Duodenal mucosa (tissue), 2 donors: ENCODE results near the gene CHRDL1.
"Not testable (repeated sequence)": the region's sequence is repeated elsewhere in the genome, so short reads cannot be mapped to it uniquely, and the experiment has no call there.

Experiments used
- H3K27ac ChIP-seq: one replicate; pipeline ENCODE4 v1.7.0; 2013; ENCODE audit warnings: low read depth, low read length
- H3K27me3 ChIP-seq, 2 donors: one replicate each; pipeline ENCODE4 v1.7.0; 2013; ENCODE audit warnings: low read length in 2 of 2, control low read depth in 1 of 2; ENCODE audit not compliant: insufficient read depth in 2 of 2, control insufficient read depth in 1 of 2
- H3K36me3 ChIP-seq, 2 donors: one replicate each; pipeline ENCODE4 v1.7.0; 2013; ENCODE audit warnings: low read length in 2 of 2, control low read depth in 1 of 2; ENCODE audit not compliant: insufficient read depth in 2 of 2, control insufficient read depth in 1 of 2
- H3K4me1 ChIP-seq, 2 donors: one replicate each; pipeline ENCODE4 v1.7.0; 2013; ENCODE audit warnings: low read length in 2 of 2, control low read depth in 1 of 2; ENCODE audit not compliant: insufficient read depth in 2 of 2, control insufficient read depth in 1 of 2
- H3K4me3 ChIP-seq, 2 donors: one replicate each; pipeline ENCODE4 v1.7.0; 2013; ENCODE audit warnings: low read length in 2 of 2, low read depth in 1 of 2
- H3K9ac ChIP-seq, 2 donors: one replicate each; pipeline ENCODE4 v1.7.0; 2013; ENCODE audit warnings: low read length in 2 of 2, low read depth in 1 of 2
- H3K9me3 ChIP-seq, 2 donors: one replicate each; pipeline ENCODE4 v1.7.0; 2013; ENCODE audit warnings: low read length in 2 of 2, control low read depth in 1 of 2; ENCODE audit not compliant: control insufficient read depth in 1 of 2

The CHRDL1 gene

DNA sequence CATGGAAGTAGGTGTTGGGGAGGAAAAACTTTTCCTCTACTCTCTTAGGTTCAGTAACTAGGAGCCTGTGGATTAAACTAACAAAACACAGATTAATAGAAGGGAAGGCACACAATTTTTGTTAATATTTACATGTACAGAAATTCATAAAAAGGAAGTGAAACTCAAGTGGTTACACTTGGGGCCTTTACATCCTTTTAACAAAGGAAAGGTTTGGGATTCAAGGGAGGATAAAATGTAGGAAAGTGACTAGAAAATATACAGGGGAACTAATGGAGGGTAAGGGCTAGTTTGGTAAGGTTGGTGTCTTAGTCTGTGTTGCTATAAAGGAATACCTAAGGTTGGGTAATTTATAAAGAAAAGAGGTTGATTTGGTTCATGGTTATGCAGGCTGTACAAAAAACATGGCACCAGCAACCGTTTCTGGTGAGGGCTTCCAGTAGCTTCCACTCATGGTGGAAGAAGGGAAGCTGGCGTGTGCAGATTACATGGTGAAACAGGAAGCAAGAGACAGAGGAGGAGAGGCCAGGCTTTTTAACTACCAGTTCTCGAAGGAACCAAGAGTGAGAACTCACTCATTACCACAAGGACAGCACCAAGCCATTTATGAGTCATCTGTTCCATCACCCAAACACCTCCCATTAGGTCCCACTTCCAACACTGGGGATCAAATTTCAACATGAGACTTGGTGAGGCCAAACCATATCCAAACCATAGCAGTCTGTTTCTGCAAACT, 124.4 kb downstream of the CHRDL1 start:
- no peaks in the 10 kb centered on the region for H3K9me3 ChIP-seq
- no peak overlapping the region for H3K27ac ChIP-seq
- H3K9ac ChIP-seq: no peak overlapping the region
- no peak overlapping the region for H3K4me3 ChIP-seq
- H3K4me1 ChIP-seq: no peaks in the 10 kb centered on the region
- H3K27me3 ChIP-seq: no peaks in the 10 kb centered on the region
- H3K36me3 ChIP-seq: no peaks in the 10 kb centered on the region

DNA sequence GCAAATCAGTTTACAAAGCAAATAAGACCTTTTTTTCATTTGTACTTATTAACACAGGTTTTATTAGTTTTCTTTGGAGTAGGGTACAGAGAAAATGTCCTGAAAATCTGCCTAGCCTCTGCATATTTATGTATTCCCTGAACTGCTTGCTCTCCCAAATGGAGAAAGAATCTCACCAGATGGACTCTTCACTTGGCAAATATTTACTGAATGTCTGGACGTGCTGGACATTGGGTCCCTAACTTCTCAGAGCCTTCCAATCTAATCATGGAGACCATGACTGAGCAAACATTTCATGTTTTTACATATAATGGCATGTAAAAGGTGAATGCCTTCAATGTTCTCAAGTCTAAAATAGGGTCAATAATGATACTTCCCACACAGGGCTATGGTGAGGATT, 126.0 kb downstream of the CHRDL1 start:
- H3K36me3 ChIP-seq: no peaks in the 10 kb centered on the region

DNA sequence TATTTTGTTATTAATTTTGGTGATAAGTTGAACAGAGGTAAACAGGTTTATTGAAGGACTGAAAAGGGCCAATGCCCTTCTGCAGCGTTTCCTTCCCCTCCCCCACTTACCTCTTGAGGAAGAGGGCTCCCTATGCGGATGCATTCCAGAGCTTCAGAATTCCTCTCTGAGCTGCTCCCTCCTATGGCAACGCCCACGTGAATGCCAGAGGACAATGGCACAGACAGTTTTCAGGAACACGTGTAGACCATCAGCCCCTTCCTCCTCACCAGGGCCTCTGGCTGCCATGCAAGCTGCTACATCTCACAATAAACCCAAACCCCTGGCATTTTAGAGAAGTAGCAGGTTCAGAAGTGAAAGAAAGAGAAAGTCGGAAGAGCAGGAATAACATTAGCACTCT, 127.9 kb downstream of the CHRDL1 start:
- Histone ChIP-seq H3K9me3 (no peaks in the 10 kb centered on the region), H3K27me3 (no peaks in the 10 kb centered on the region), H3K4me3 (no peak overlapping the region), H3K36me3 (no peaks in the 10 kb centered on the region), H3K27ac (no peak overlapping the region), H3K9ac (no peak overlapping the region), H3K4me1 (no peaks in the 10 kb centered on the region)

More for the DNA sequence above, 126.0 kb downstream of the CHRDL1 start:
- Histone ChIP-seq H3K27ac (no peak overlapping the region), H3K9me3 (no peaks in the 10 kb centered on the region), H3K4me1 (no peaks in the 10 kb centered on the region), H3K4me3 (no peak overlapping the region), H3K9ac (no peak overlapping the region), H3K27me3 (no peaks in the 10 kb centered on the region)

DNA sequence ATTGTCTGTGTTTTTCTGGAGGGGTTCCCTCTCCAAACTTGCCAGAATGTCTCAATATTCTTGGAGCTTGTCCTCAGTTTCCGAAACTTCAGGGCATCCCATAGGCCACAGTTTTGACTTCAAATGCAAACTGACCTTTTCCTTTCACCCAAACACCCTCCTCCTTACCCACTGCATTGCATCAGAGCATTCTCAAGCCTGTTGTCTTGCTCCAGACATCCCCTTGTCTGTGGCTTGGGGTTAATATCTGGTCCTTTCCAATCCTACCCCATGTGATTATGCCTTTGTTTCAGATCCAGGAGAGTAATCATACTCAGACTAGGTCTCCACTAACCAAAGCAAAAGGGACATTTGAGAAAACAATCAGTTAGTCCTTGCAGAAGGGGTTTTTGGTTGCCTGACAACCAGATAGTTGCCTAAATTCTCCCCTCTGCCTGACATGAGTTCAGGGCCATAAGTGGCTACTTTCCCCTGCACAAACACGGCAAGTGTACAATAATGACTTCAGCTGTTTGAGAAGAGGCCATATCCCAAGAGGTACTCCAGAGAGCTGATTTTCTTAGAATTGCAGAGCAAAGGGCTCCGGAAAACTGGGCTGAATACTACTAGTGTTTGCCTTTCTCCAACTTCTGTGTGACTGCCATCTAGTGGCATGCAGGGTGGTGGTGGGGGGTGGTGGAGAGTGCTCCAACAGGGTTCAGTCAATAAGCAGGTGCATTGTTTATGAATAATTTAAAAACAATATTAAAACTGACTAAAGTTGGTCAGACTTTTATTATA, 130.2 kb downstream of the CHRDL1 start:
- Histone ChIP-seq H3K27me3 (no peaks in the 10 kb centered on the region), H3K4me3 (no peak overlapping the region)

DNA sequence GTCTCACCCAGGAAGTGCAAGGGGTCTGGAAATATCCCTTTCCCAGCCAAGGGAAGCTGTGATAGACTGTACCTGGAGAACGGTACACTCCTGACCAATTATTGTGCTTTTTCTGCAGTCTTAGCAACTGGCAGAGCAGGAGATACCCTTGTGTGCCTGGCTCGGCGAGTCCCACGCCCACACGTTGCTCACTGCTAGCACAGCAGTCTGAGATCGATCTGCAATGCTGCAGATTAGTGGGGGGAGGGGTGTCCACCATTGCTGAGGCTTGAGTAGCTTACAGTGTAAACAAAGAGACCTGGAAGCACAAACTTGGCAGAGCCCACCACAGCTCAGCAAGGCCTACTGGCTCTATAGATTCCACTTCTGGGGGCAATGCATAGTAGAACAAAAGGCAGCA, 138.5 kb downstream of the CHRDL1 start:
- Histone ChIP-seq H3K4me1 (no peaks in the 10 kb centered on the region), H3K27me3 (no peaks in the 10 kb centered on the region), H3K27ac (no peak overlapping the region), H3K36me3 (no peaks in the 10 kb centered on the region), H3K9ac (no peak overlapping the region), H3K4me3 (no peak overlapping the region), H3K9me3 (no peaks in the 10 kb centered on the region)

More for the DNA sequence above, 130.2 kb downstream of the CHRDL1 start:
- H3K27ac ChIP-seq: no peak overlapping the region
- H3K9ac ChIP-seq: no peak overlapping the region
- no peaks in the 10 kb centered on the region for H3K36me3 ChIP-seq
- H3K4me1 ChIP-seq: no peaks in the 10 kb centered on the region
- H3K9me3 ChIP-seq: no peaks in the 10 kb centered on the region

DNA sequence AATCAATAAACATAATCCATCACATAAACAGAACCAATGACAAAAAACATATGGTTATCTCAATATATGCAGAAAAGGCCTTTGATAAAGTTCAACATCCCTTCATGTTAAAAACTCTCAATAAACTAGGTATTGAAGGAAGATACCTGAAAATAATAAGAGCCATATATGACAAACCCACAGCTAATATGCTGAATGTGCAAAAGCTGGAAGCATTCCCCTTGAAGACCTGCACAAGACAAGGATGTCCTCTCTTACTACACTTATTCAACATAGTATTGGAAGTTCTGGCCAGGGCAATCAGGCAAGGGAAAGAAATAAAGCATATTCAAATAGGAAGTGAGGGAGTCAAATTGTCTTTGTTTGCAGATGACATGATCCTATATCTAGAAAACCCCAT, 141.3 kb downstream of the CHRDL1 start:
- not testable (repeated sequence) for H3K9me3 ChIP-seq, H3K4me3 ChIP-seq, H3K27me3 ChIP-seq, H3K27ac ChIP-seq, H3K9ac ChIP-seq, H3K36me3 ChIP-seq, H3K4me1 ChIP-seq

DNA sequence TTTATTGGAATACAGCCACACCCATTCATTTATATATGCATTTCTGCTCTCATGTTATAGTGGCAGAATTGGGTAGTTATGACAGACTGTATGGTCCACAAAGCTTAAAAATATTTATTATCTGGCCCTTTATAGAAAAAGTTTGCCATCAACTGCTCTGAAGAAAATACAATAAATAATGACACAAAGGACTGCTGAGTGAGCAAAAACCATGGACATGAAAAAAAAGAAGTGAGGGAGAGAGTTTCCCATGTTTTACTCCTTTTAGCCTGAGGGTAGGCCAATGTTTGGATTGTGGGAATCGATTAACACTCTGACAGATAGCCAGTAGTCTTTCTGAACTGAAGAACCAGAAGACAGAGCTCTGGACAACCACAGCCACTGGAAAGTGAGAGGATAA, 149.2 kb downstream of the CHRDL1 start:
- no peaks in the 10 kb centered on the region for H3K27me3 ChIP-seq
- H3K27ac ChIP-seq: no peak overlapping the region
- H3K36me3 ChIP-seq: no peaks in the 10 kb centered on the region
- H3K4me1 ChIP-seq: no peaks in the 10 kb centered on the region
- H3K9me3 ChIP-seq: no peaks in the 10 kb centered on the region
- no peak overlapping the region for H3K4me3 ChIP-seq
- H3K9ac ChIP-seq: no peak overlapping the region
